HepG2 (cell line): Measurements from ENCODE around the gene ARHGAP29. TPM values are rescaled to one million over a fixed set of nuclear protein-coding genes. Genes with fewer than 3 reads are reported as not detected.

Experiments
- ARNT2 ChIP-seq: sonication (generic); formaldehyde crosslinking; IDR thresholded peaks from 2 replicates; pipeline ENCODE4 v1.8.0; 2022; ENCODE audit warnings: mild to moderate bottlenecking, low read depth, missing genetic modification reagents, moderate library complexity
- ELF4 ChIP-seq: sonication (generic); formaldehyde crosslinking; IDR thresholded peaks from 2 replicates; pipeline ENCODE4 v1.5.0; 2020; ENCODE audit warnings: missing genetic modification reagents, mild to moderate bottlenecking, moderate library complexity, borderline replicate concordance
- MIER3 ChIP-seq: IDR thresholded peaks from 2 replicates; pipeline ENCODE4 v1.6.1; 2016; ENCODE audit warnings: missing compliant biosample characterization, borderline replicate concordance
- ZNF292 ChIP-seq: sonication (generic); formaldehyde crosslinking; IDR thresholded peaks from 2 replicates; pipeline ENCODE4 v1.8.1; 2022; ENCODE audit warnings: mild to moderate bottlenecking, low read depth, missing genetic modification reagents, borderline replicate concordance
- ZNF775 ChIP-seq: sonication (generic); formaldehyde crosslinking; IDR thresholded peaks from 2 replicates; pipeline ENCODE4 v1.4.0; 2020; ENCODE audit warnings: missing genetic modification reagents, mild to moderate bottlenecking, moderate library complexity, borderline replicate concordance
- polyA plus RNA-seq, 8 experiments: library from polyadenylated mRNA; depleted of rRNA in 3 of 8; stranded (reverse) in 7 of 8; unstranded in 1 of 8; fragments of >200 nt; fragmentation: Illumina TruSeq in 4 of 8; extraction: Trizol in 4 of 8; gene quantifications; 2 replicates each; pipeline versions ENCODE4 v1.2.1 to v1.2.3, GENCODE V29; 2011 to 2016; ENCODE audit warnings: low read depth in 4 of 8, missing spikeins in 1 of 8, mixed read lengths in 1 of 8; ENCODE audit not compliant: insufficient read depth in 1 of 8
- total RNA-seq, 5 experiments: library from RNA; depleted of rRNA; stranded (reverse); fragments of >200 nt; fragmentation: Illumina TruSeq; extraction: Trizol; gene quantifications; 2 replicates each; pipeline ENCODE4 v1.2.3, GENCODE V29; 2016; ENCODE audit warnings: low read depth in 1 of 5
- TF ChIP-seq, protein P1 (sequence below), 2 experiments: fragments of 450-650 bp in 1 of 2; sonication (generic) in 1 of 2; formaldehyde crosslinking in 1 of 2; IDR thresholded peaks; 2 replicates each; pipeline versions ENCODE4 v1.6.1 to v1.8.0; 2016 to 2022; ENCODE audit warnings: antibody characterized with exemption in 1 of 2, mild to moderate bottlenecking in 1 of 2, missing genetic modification reagents in 1 of 2
- TF ChIP-seq, protein P2 (sequence below): sonication (generic); formaldehyde crosslinking; IDR thresholded peaks from 2 replicates; pipeline ENCODE4 v1.5.0; 2020; ENCODE audit warnings: mild to moderate bottlenecking, missing genetic modification reagents, borderline replicate concordance
- TF ChIP-seq, protein P3 (sequence below), 2 experiments: sonication (generic) in 1 of 2; formaldehyde crosslinking in 1 of 2; IDR thresholded peaks; 2 replicates each; pipeline versions ENCODE4 v1.6.1 to v1.9.0; 2014 to 2022; ENCODE audit warnings: antibody characterized with exemption in 1 of 2, borderline replicate concordance in 1 of 2, inconsistent platforms in 1 of 2, low read depth in 1 of 2, missing genetic modification reagents in 1 of 2

The ARHGAP29 gene
- total and polyA plus RNA-seq, 2 of the 13 experiments (the other 11 are each of a cell fraction or from before 2014, with no cell fraction given), result 12.8 to 18.3 TPM

DNA sequence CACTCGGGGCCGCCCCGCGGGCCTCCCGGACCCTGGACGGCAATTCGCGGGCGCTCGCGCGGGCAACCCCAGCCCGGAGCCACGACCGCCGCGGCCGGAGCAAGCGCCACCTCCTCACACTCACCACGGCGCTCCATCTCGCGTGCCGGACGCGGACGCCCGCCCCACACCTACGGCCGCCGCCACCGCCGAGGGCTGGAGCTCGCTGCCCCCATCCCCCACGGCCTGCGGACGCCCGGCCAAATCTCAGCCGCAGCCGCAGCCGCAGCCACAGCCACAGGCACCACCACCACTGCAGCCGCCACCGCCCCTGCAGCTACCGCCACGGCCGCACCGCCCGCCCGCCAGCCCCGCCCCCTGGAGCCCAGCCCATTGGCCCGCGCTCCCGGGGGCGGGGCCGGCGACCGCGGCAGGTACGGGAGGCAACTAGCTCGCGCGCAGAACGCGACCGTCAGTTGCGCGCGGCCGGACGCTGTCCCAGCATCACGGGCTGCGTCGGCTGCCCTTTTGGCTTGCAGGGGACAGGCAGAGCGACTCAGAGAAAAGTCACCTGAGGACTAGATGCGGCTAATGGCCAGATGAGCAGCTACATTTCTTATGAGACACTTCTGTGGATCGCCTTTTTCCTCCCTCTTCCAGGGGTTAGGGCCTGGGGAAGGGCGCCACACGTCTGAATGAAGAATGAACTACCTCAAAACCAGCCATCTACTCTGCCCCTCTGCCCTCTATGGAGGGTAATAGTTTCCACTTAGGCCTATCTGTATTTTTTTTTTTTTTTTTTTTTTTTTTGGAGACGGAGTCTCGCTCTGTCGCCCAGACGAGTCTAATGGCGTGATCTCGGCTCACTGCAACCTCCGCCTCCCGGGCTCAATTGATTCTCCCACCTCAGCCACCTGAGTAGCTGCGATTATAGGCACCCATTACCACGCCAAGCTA is at the start of gene ARHGAP29 (continued):
- TF ChIP-seq, protein P1, sequence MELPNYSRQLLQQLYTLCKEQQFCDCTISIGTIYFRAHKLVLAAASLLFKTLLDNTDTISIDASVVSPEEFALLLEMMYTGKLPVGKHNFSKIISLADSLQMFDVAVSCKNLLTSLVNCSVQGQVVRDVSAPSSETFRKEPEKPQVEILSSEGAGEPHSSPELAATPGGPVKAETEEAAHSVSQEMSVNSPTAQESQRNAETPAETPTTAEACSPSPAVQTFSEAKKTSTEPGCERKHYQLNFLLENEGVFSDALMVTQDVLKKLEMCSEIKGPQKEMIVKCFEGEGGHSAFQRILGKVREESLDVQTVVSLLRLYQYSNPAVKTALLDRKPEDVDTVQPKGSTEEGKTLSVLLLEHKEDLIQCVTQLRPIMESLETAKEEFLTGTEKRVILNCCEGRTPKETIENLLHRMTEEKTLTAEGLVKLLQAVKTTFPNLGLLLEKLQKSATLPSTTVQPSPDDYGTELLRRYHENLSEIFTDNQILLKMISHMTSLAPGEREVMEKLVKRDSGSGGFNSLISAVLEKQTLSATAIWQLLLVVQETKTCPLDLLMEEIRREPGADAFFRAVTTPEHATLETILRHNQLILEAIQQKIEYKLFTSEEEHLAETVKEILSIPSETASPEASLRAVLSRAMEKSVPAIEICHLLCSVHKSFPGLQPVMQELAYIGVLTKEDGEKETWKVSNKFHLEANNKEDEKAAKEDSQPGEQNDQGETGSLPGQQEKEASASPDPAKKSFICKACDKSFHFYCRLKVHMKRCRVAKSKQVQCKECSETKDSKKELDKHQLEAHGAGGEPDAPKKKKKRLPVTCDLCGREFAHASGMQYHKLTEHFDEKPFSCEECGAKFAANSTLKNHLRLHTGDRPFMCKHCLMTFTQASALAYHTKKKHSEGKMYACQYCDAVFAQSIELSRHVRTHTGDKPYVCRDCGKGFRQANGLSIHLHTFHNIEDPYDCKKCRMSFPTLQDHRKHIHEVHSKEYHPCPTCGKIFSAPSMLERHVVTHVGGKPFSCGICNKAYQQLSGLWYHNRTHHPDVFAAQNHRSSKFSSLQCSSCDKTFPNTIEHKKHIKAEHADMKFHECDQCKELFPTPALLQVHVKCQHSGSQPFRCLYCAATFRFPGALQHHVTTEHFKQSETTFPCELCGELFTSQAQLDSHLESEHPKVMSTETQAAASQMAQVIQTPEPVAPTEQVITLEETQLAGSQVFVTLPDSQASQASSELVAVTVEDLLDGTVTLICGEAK (IDR thresholded peaks at IDR 0.05), result no peak
- TF ChIP-seq, protein P1 (CRISPR knock-in tag; IDR thresholded peaks at IDR 0.05), result no peak
- TF ChIP-seq ELF4 (CRISPR knock-in tag), result no peak
- TF ChIP-seq, protein P2, sequence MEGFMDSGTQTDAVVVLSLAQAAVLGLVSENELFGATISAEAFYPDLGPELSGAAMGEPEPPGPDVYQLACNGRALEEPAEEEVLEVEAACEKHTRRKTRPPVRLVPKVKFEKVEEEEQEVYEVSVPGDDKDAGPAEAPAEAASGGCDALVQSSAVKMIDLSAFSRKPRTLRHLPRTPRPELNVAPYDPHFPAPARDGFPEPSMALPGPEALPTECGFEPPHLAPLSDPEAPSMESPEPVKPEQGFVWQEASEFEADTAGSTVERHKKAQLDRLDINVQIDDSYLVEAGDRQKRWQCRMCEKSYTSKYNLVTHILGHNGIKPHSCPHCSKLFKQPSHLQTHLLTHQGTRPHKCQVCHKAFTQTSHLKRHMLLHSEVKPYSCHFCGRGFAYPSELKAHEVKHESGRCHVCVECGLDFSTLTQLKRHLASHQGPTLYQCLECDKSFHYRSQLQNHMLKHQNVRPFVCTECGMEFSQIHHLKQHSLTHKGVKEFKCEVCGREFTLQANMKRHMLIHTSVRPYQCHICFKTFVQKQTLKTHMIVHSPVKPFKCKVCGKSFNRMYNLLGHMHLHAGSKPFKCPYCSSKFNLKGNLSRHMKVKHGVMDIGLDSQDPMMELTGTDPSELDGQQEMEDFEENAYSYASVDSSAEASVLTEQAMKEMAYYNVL, result 0 out of 2 replicates have a peak, but pooled peaks have one; percentile 15
- peak; percentile 73; the same call in 1 of the 2 replicates for TF ChIP-seq ARNT2 (CRISPR knock-in tag)
- TF ChIP-seq, protein P3, sequence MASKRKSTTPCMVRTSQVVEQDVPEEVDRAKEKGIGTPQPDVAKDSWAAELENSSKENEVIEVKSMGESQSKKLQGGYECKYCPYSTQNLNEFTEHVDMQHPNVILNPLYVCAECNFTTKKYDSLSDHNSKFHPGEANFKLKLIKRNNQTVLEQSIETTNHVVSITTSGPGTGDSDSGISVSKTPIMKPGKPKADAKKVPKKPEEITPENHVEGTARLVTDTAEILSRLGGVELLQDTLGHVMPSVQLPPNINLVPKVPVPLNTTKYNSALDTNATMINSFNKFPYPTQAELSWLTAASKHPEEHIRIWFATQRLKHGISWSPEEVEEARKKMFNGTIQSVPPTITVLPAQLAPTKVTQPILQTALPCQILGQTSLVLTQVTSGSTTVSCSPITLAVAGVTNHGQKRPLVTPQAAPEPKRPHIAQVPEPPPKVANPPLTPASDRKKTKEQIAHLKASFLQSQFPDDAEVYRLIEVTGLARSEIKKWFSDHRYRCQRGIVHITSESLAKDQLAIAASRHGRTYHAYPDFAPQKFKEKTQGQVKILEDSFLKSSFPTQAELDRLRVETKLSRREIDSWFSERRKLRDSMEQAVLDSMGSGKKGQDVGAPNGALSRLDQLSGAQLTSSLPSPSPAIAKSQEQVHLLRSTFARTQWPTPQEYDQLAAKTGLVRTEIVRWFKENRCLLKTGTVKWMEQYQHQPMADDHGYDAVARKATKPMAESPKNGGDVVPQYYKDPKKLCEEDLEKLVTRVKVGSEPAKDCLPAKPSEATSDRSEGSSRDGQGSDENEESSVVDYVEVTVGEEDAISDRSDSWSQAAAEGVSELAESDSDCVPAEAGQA (IDR thresholded peaks at IDR 0.05; ENCODE audit: low read depth), result no peak
- TF ChIP-seq, protein P3 (CRISPR knock-in tag; IDR thresholded peaks at IDR 0.05; ENCODE audit: borderline replicate concordance), result no peak
- TF ChIP-seq MIER3 (CRISPR knock-in tag), result 0 out of 2 replicates have a peak, but pooled peaks have one; percentile 37
- TF ChIP-seq ZNF292, result peak; percentile 39; the same call in 1 of the 2 replicates
- TF ChIP-seq ZNF775 (CRISPR knock-in tag), result no peak
